ENCODE results near the gene ZBTB44.
A peak's percentile ranks its signal among the peaks of the same experiment; 100 is the strongest.

ZBTB44 gene

GRCh38 chr11:130178441-130179339, 136.0 kb downstream of the ZBTB44 start:
- Histone ChIP-seq H3K4me2 (ENCODE audit: low read length) (peak overlapping the region; percentile 85), H3K4me3 (ENCODE audit: low read depth, low read length, poor library complexity, severe bottlenecking) (peak overlapping the region; percentile 54), H3K9ac (ENCODE audit: low read length) (peak overlapping the region; percentile 80), H3F3A (ENCODE audit: insufficient read depth, low read length) (peaks cover 4% of the 10 kb centered on the region; the same call in 1 of the 2 replicates), H3K36me3 (ENCODE audit: insufficient read depth, low read length) (peaks cover 29% of the 10 kb centered on the region), H3K27ac (ENCODE audit: low read depth, low read length, poor library complexity, severe bottlenecking) (peak overlapping the region; percentile 100), H3K4me1 (ENCODE audit: insufficient read depth, low read length, severe bottlenecking) (peaks cover 81% of the 10 kb centered on the region), H2AFZ (ENCODE audit: low read length) (no peak overlapping the region), H3K27me3 (ENCODE audit: insufficient read depth, low read length) (no peaks in the 10 kb centered on the region), H3K79me2 (ENCODE audit: insufficient read depth, low read length) (peaks cover 58% of the 10 kb centered on the region), H4K20me1 (ENCODE audit: insufficient read depth, low read length) (no peaks in the 10 kb centered on the region), H3K9me2 (ENCODE audit: low read depth, low read length) (no peaks in the 10 kb centered on the region), H3K9me3 (ENCODE audit: low read length) (peaks cover 6% of the 10 kb centered on the region)
- TF ChIP-seq EZH2 (IDR thresholded peaks at IDR 0.05; ENCODE audit: borderline replicate concordance, low read length) = no peak
- TF ChIP-seq CTCF (IDR thresholded peaks at IDR 0.05; ENCODE audit: low read length) = no peak

- Histone ChIP-seq H3K27ac (ENCODE audit: low read depth, low read length, poor library complexity, severe bottlenecking) (peak overlapping the region; percentile 100), H4K20me1 (ENCODE audit: insufficient read depth, low read length) (no peaks in the 10 kb centered on the region), H3K4me2 (ENCODE audit: low read length) (peak overlapping the region; percentile 85), H3K27me3 (ENCODE audit: insufficient read depth, low read length) (no peaks in the 10 kb centered on the region), H3K4me3 (ENCODE audit: low read depth, low read length, poor library complexity, severe bottlenecking) (peak overlapping the region; percentile 54), H3K4me1 (ENCODE audit: insufficient read depth, low read length, severe bottlenecking) (peaks cover 76% of the 10 kb centered on the region), H3K9ac (ENCODE audit: low read length) (peak overlapping the region; percentile 80; the same call in 1 of the 2 replicates), H3K79me2 (ENCODE audit: insufficient read depth, low read length) (peaks cover 60% of the 10 kb centered on the region), H3K9me2 (ENCODE audit: low read depth, low read length) (no peaks in the 10 kb centered on the region), H3F3A (ENCODE audit: insufficient read depth, low read length) (peaks cover 4% of the 10 kb centered on the region; the same call in 1 of the 2 replicates), H3K9me3 (ENCODE audit: low read length) (peaks cover 6% of the 10 kb centered on the region), H2AFZ (ENCODE audit: low read length) (no peak overlapping the region), H3K36me3 (ENCODE audit: insufficient read depth, low read length) (peaks cover 32% of the 10 kb centered on the region)
- no peak for TF ChIP-seq CTCF (IDR thresholded peaks at IDR 0.05; ENCODE audit: low read length)
- no peak for TF ChIP-seq EZH2 (IDR thresholded peaks at IDR 0.05; ENCODE audit: borderline replicate concordance, low read length)
Measured at GRCh38 chr11:130177782-130178181, 136.9 kb downstream of the ZBTB44 start.
